T-helper 2 cell treated with Interferon-gamma antibody and Interleukin-4, amounts not matched to agents 100 ng/mL and 5 ng/mL, for 36 hours (primary cell): ENCODE data around the gene AADAT. TPM values are rescaled to one million over a fixed set of nuclear protein-coding genes. Genes with fewer than 3 reads are reported as not detected.

ENCODE experiments used
- intact Hi-C: fragments of 100-400 bp; cut with micrococcal nuclease; formaldehyde crosslinking; loops from one replicate; pipeline ENCODE4 v1.15.1; 2023
- total RNA-seq: library from RNA; stranded (reverse); gene quantifications from 2 replicates; pipeline ENCODE4 v1.2.3, GENCODE V29; 2022

AADAT gene
- total RNA-seq, 1 donor from 2014 or later = not detected

- intact Hi-C loops = no loop called here
These were observed 54.5 kb downstream of the AADAT start for GRCh38 chr4:170035231-170035630.

GRCh38 chr4:170033999-170034398 lies 55.8 kb downstream of the AADAT start:
- intact Hi-C loops = no loop called here

- intact Hi-C loops = no loop called here
These were observed 59.6 kb downstream of the AADAT start for GRCh38 chr4:170030121-170030520.

- intact Hi-C loops = loop anchor here (1.0 to 2.0 kb wide), 4 partner anchors 269 to 1547 kb away; partner anchors contain the start of genes CBR4, DDX60L and NEK1
These were observed 62.5 kb downstream of the AADAT start for GRCh38 chr4:170027181-170027829.

- intact Hi-C loops = loop anchor here (1.0 to 2.0 kb wide), 4 partner anchors 268 to 1546 kb away; partner anchors contain the start of genes CBR4, DDX60L and NEK1
These were observed 63.3 kb downstream of the AADAT start, which contains the start of gene MFAP3L for GRCh38 chr4:170026253-170027021. MFAP3L (minus strand) TSS chr4:170026395; CDS start chr4:170005877, 20,518 bp downstream.

GRCh38 chr4:170025523-170026252 lies 64.1 kb downstream of the AADAT start:
- intact Hi-C loops = loop anchor here (2.0 kb wide), 2 partner anchors 1015 to 1545 kb away; partner anchors contain the start of genes CBR4 and DDX60L

- intact Hi-C loops = no loop called here
These were observed 67.5 kb downstream of the AADAT start for GRCh38 chr4:170022211-170022610.

- intact Hi-C loops = no loop called here
These were observed 72.5 kb downstream of the AADAT start for GRCh38 chr4:170017252-170017651.

- intact Hi-C loops = no loop called here
These were observed 74.5 kb downstream of the AADAT start for GRCh38 chr4:170015285-170015684.

GRCh38 chr4:170014359-170015011 lies 75.3 kb downstream of the AADAT start:
- intact Hi-C loops = no loop called here

GRCh38 chr4:170012629-170012958 lies 77.2 kb downstream of the AADAT start:
- intact Hi-C loops = no loop called here

GRCh38 chr4:170011921-170012628 lies 77.7 kb downstream of the AADAT start:
- intact Hi-C loops = no loop called here

Other genes with a start within 250 kb of the AADAT start
- gene MFAP3L, start 63.6 kb downstream of the AADAT start, total RNA-seq = 0.18 and 0.48 TPM in 2 replicates